Naive thymus-derived CD8-positive, alpha-beta T cell (primary cell): ENCODE results near the gene POMGNT1. TPM values are rescaled to one million over a fixed set of nuclear protein-coding genes. Genes with fewer than 3 reads are reported as not detected.

Experiments
- ATAC-seq, 2 donors: fragments of 150-1000 bp; cut with Tn5 transposase in 1 of 2; sonication (Bioruptor Pico), chemical (Tn5 transposase) in 1 of 2; 1 replicate in 1 of 2; 2 replicates in 1 of 2; pipeline ENCODE4 v1.10.0; 2021; ENCODE audit warnings: mild to moderate bottlenecking in 2 of 2, moderate library complexity in 2 of 2
- POLR2A ChIA-PET: fragments of 350-600 bp; sonication (Branson Sonifier 250); formaldehyde crosslinking; loops from one replicate; lab custom pipeline; 2021; ENCODE audit warnings: antibody characterized with exemption; lab: Charles Lee
- DNase-seq, 10 donors: peaks; one replicate each; pipeline versions ENCODE4 v3.0.0 to v3.0.0-alpha.2; 2020 to 2022
- H3K27ac Mint-ChIP-seq, 10 donors: one replicate each; pipeline ENCODE4 v1.8.0; 2020 to 2022; ENCODE audit warnings: mild to moderate bottlenecking in 10 of 10, mixed read lengths in 10 of 10, moderate library complexity in 4 of 10, inconsistent platforms in 1 of 10
- H3K27me3 Mint-ChIP-seq, 5 donors: one replicate each; pipeline ENCODE4 v1.8.0; 2021 to 2022; ENCODE audit warnings: mixed read lengths in 5 of 5
- H3K36me3 Mint-ChIP-seq, 3 donors: one replicate each; pipeline ENCODE4 v1.8.0; 2020 to 2022; ENCODE audit warnings: mixed read lengths in 3 of 3, mild to moderate bottlenecking in 2 of 3, inconsistent platforms in 1 of 3
- H3K4me1 Mint-ChIP-seq, 4 donors: one replicate each; pipeline ENCODE4 v1.8.0; 2021 to 2022; ENCODE audit warnings: mixed read lengths in 4 of 4
- H3K4me3 Mint-ChIP-seq, 10 donors: one replicate each; pipeline ENCODE4 v1.8.0; 2020 to 2022; ENCODE audit warnings: mild to moderate bottlenecking in 10 of 10, mixed read lengths in 10 of 10, moderate library complexity in 6 of 10, inconsistent platforms in 1 of 10
- H3K9me3 Mint-ChIP-seq, 9 donors: one replicate each; pipeline ENCODE4 v1.8.0; 2020 to 2022; ENCODE audit warnings: mixed read lengths in 9 of 9, mild to moderate bottlenecking in 3 of 9, inconsistent platforms in 1 of 9, moderate library complexity in 1 of 9
- polyA plus RNA-seq, 3 donors: library from polyadenylated mRNA; unstranded; fragments of 300-500 nt; fragmentation: Illumina TruSeq; gene quantifications; one replicate each; pipeline ENCODE4 v1.2.3, GENCODE V29; 2021
- total RNA-seq, 8 experiments: library from RNA in 2 of 8; stranded (reverse) in 2 of 8; gene quantifications; one replicate each; pipeline ENCODE4 v1.2.3 and lab custom pipeline; 2021 to 2026

POMGNT1 gene
- total and polyA plus RNA-seq, 5 experiments from 2014 or later = 23.5 to 52.3 (median 33.4) TPM

DNA sequence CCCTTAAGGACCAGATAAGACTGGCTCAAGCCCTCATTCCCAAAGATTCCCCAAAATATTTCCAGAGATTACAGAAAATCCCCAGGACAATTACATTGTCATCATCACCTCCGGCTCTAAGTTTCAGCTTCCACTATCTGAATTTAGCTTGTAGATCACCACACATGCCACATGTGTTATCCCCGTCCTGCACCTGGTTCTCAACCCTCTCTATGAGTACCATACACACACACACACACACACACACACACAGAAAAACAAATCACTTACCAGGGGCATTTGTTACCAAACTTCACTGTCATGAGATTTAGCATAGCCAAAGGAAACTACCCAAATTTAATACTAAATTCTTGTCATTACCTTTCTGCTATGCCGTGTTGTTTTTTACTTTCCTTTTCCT, 38.7 kb downstream of the POMGNT1 start:
- POLR2A ChIA-PET = no interaction called here
- H3K27me3 Mint-ChIP-seq = no peaks in the 10 kb centered on the region
- H3K4me3 Mint-ChIP-seq = no peak overlapping the region
- no peak for ATAC-seq
- no peak for DNase-seq
- H3K4me1 Mint-ChIP-seq = peaks cover 0 to under 1% (median 0%) of the 10 kb centered on the region in 4 donors
- H3K36me3 Mint-ChIP-seq = no peaks in the 10 kb centered on the region
- no peaks in the 10 kb centered on the region for H3K9me3 Mint-ChIP-seq
- H3K27ac Mint-ChIP-seq = no peak overlapping the region

DNA sequence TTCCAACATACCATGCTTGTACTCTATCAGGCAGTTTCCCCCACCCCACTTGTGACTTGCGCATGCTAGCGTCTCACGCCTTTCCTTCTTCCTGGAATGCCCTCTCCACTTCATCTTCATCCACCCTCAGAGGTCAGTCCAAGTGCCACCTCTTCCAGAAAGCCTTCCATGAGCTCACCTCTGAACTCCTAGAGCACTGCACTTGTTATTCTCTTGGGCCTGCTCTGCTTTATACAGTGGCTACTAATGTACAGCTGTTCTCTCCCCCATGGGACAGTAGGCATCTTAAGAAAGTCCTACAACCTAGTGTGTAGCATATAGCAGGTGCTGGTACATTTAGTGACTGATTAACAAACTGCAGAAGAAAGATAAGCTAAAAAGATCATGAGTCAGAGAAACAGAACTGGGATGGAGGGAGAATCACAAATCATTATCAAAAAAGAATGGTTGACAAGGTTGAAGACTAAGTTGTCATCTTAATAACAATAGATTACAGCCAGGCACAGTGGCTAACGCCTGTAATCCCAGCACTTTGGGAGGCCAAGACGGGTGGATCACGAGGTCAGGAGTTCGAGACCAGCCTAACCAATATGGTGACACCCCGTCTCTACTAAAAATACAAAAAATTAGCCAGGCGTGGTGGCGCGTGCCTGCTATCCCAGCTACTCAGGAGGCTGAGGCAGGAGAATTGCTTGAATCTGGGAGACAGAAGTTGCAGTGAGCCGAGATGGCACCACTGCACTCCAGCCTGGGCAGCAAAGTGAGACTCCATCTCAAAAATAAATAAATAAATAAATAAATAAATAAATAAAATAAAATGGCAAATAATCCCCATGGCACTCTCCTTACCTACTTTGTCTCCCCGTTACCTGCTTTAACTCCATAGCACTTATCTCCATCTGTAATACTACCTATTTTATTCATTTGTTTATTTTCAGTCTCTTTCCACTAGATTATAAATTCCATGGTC, 39.6 kb downstream of the POMGNT1 start:
- Mint-ChIP-seq H3K27ac (no peak overlapping the region), H3K27me3 (no peaks in the 10 kb centered on the region), H3K4me3 (no peak overlapping the region), H3K9me3 (no peaks in the 10 kb centered on the region), H3K4me1 (no peaks in the 10 kb centered on the region), H3K36me3 (no peaks in the 10 kb centered on the region)
- POLR2A ChIA-PET = interaction anchor here (0.7 kb wide), 1 partner anchor 9 kb away, joined by 3 read pairs; no protein-coding TSS in a partner anchor
- no peak for ATAC-seq
- DNase-seq = no peak

DNA sequence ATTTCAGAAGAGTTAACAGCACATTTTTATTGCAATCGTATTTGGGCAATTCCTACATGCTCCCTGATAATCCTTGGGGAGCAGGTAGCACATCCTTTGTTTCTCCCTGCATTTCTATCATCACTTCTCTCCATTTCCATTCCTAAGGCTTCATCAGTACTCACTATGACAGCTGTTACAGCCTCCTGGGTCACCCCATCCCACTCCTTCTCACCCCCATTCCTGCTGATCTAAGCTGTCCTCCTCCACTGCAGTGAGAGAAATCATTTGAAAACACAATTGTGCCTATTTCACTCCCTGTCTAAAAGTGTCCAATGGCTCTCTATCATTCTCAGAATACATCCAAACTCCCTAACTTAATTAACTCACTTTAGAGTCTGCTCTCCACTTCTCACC, 40.3 kb downstream of the POMGNT1 start:
- POLR2A ChIA-PET = no interaction called here
- Mint-ChIP-seq H3K36me3 (no peaks in the 10 kb centered on the region), H3K4me1 (no peaks in the 10 kb centered on the region), H3K9me3 (no peaks in the 10 kb centered on the region), H3K4me3 (no peak overlapping the region), H3K27ac (no peak overlapping the region), H3K27me3 (no peaks in the 10 kb centered on the region)
- no peak for ATAC-seq
- no peak for DNase-seq

DNA sequence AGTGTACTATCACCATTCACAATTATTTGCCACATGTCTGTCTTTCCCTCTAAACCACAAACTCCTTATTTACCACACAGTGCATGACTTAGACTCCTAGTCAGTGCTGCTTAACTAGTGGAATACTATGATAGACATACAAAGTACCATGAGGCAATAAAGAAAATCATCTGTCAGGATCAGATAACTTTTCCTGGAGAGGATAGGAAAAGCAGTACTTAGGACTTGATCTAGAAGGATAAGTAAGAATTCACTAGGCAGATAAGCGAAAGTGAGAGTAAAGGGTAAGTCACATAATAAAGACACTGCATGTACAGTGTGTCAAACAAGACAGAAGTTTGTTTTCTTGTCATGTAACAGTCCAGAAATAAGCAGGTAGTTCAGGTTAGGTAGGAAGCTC, 44.5 kb downstream of the POMGNT1 start:
- no peaks in the 10 kb centered on the region for H3K4me1 Mint-ChIP-seq
- no peaks in the 10 kb centered on the region for H3K9me3 Mint-ChIP-seq
- POLR2A ChIA-PET = no interaction called here
- no peaks in the 10 kb centered on the region for H3K36me3 Mint-ChIP-seq
- ATAC-seq = no peak
- no peak for DNase-seq
- H3K4me3 Mint-ChIP-seq = no peak overlapping the region
- no peak overlapping the region for H3K27ac Mint-ChIP-seq
- no peaks in the 10 kb centered on the region for H3K27me3 Mint-ChIP-seq

DNA sequence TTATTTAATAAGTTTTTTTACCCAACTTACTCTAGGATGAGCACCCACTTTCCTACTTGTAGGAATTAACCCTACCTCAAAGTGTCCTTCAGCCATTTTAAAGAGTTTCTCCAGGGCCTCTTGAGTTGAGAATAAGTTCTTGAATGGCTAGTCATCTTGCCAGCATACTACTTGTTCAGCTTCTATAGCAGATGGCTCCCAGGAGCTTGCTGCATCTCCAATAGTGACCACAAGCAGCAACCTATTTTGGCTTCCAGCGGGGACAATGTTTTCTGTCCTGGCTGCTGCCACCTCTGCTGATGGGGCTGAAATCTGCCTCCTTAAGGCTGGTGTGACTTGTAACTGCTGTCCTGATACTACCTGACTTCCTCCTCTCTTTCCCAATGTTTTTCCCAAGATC, 45.0 kb downstream of the POMGNT1 start:
- H3K36me3 Mint-ChIP-seq = no peaks in the 10 kb centered on the region
- no peak overlapping the region for H3K27ac Mint-ChIP-seq
- H3K9me3 Mint-ChIP-seq = no peaks in the 10 kb centered on the region
- ATAC-seq (no peak), DNase-seq (no peak)
- POLR2A ChIA-PET = no interaction called here
- no peaks in the 10 kb centered on the region for H3K4me1 Mint-ChIP-seq
- H3K27me3 Mint-ChIP-seq = no peaks in the 10 kb centered on the region
- H3K4me3 Mint-ChIP-seq = no peak overlapping the region

DNA sequence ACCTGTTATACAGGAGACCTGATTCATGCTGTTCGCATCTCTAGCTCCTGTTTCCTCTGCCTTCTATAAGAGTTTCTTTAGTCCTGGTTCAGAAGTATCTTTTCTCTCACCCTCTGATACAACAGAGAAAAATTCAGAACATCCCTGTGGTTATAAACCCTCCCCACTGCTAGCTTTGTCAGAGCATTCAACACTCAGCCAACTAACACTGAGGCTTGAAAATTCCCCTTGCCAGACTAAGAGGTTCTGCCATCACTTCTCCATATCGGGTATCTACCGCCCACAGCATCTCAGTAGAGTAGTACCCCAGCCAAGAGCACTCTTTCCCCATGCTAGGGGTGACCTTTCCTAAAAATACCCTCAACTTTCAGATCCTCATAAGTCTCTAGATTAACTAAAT, 46.2 kb downstream of the POMGNT1 start:
- ATAC-seq (no peak), DNase-seq (no peak)
- POLR2A ChIA-PET = no interaction called here
- Mint-ChIP-seq H3K27me3 (no peaks in the 10 kb centered on the region), H3K4me3 (no peak overlapping the region), H3K9me3 (no peaks in the 10 kb centered on the region), H3K36me3 (no peaks in the 10 kb centered on the region), H3K27ac (no peak overlapping the region), H3K4me1 (no peaks in the 10 kb centered on the region)

DNA sequence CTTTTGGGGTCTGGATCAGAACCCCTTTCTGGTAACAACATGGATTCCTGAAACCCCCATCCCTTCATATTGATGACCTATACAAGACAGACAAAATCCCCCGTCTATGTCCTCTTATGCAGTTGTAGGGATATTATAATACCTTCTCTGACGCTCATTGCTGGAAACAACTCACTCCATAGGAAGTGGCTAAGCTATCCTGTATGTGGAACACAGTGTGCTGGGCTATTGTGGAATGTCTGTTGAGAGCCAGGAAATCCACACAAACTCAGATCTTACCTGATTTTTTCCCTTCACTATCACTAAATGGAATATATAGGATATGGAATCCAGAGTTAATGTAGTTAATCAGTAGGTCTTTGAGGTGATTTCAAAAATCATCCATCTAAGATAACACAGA, 48.1 kb downstream of the POMGNT1 start:
- POLR2A ChIA-PET = no interaction called here
- H3K4me3 Mint-ChIP-seq = no peak overlapping the region
- no peaks in the 10 kb centered on the region for H3K36me3 Mint-ChIP-seq
- no peaks in the 10 kb centered on the region for H3K9me3 Mint-ChIP-seq
- no peaks in the 10 kb centered on the region for H3K27me3 Mint-ChIP-seq
- H3K27ac Mint-ChIP-seq = no peak overlapping the region
- ATAC-seq = no peak
- no peak for DNase-seq
- H3K4me1 Mint-ChIP-seq = no peaks in the 10 kb centered on the region

DNA sequence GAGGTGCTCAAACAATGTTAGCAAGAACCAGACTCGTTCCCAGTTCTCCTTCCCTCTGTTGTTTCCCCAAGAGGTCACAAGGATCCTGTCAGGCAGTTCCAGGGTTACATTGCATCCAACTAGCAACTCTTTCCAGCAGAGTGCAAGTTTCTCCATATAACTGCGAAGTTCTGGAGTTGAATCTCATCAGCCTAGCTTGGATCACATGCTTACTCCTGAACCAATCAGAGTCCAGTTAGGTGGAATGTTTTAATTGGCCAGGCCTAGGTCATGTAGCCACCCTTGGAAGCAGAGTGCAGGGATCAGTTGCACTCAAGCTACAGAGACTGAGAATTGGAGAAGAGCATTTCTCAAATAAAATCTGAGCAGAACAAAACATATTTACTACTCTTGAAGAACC, 49.9 kb downstream of the POMGNT1 start:
- no peak for ATAC-seq
- Mint-ChIP-seq H3K9me3 (no peaks in the 10 kb centered on the region), H3K4me3 (no peak overlapping the region), H3K36me3 (no peaks in the 10 kb centered on the region), H3K4me1 (no peaks in the 10 kb centered on the region), H3K27ac (no peak overlapping the region), H3K27me3 (no peaks in the 10 kb centered on the region)
- POLR2A ChIA-PET = no interaction called here
- DNase-seq = no peak

Other genes starting within 250 kb of the POMGNT1 start
- under 1 TPM; 0.41 to 0.52 TPM for gene PIK3R3, start 65.8 kb downstream of the POMGNT1 start, total RNA-seq
- 1 to 10 TPM in 1 of 3 donors, under 1 TPM in 2; 0.82 to 1.4 (median 0.98) TPM for gene PIK3R3, start 65.8 kb downstream of the POMGNT1 start, polyA plus RNA-seq
- gene TSPAN1, start 23.3 kb downstream of the POMGNT1 start, total RNA-seq = not detected
- gene TSPAN1, start 23.3 kb downstream of the POMGNT1 start, polyA plus RNA-seq = not detected
- gene P3R3URF, start 21.9 kb downstream of the POMGNT1 start, total RNA-seq = not detected
- not detected for gene P3R3URF, start 21.9 kb downstream of the POMGNT1 start, polyA plus RNA-seq
- under 1 TPM; 0.33 to 0.65 TPM for gene LURAP1, start 4.9 kb upstream of the POMGNT1 start, total RNA-seq
- gene LURAP1, start 4.9 kb upstream of the POMGNT1 start, polyA plus RNA-seq = under 1 TPM in 1 of 3 donors, not detected in 2; 0.30 TPM
- gene RAD54L, start 49.3 kb upstream of the POMGNT1 start, total RNA-seq = 1 to 10 TPM in 1 of 2 experiments, under 1 TPM in 1; 0.80 to 1.0 TPM
- gene RAD54L, start 49.3 kb upstream of the POMGNT1 start, polyA plus RNA-seq = under 1 TPM in 1 of 3 donors, not detected in 2; 0.27 TPM
- 10 to 100 TPM; 38.6 to 40.2 TPM for gene LRRC41, start 105.2 kb upstream of the POMGNT1 start, total RNA-seq
- 10 to 100 TPM; 43.7 to 46.5 (median 44.6) TPM for gene LRRC41, start 105.2 kb upstream of the POMGNT1 start, polyA plus RNA-seq
- 100 to 1,000 TPM; 130 to 148 TPM for gene UQCRH, start 105.3 kb upstream of the POMGNT1 start, total RNA-seq
- 100 to 1,000 TPM; 293 to 371 (median 330) TPM for gene UQCRH, start 105.3 kb upstream of the POMGNT1 start, polyA plus RNA-seq
- 10 to 100 TPM; 21.7 to 29.7 TPM for gene NSUN4, start 142.4 kb upstream of the POMGNT1 start, total RNA-seq
- 10 to 100 TPM; 10.3 to 14.0 (median 12.3) TPM for gene NSUN4, start 142.4 kb upstream of the POMGNT1 start, polyA plus RNA-seq
- 10 to 100 TPM in 1 of 2 experiments, 1 to 10 TPM in 1; 8.9 to 10.2 TPM for gene FAAH, start 195.9 kb upstream of the POMGNT1 start, total RNA-seq
- 1 to 10 TPM in 2 of 3 donors, under 1 TPM in 1; 0.46 to 2.2 (median 1.4) TPM for gene FAAH, start 195.9 kb upstream of the POMGNT1 start, polyA plus RNA-seq